IPS-NIHi7 (cell line): ENCODE data around the gene CSMD2.

Experiments used
- DNase-seq: peaks from one replicate; pipeline ENCODE4 v3.0.0; 2012; ENCODE audit warnings: mixed read lengths; ENCODE audit errors: extremely low spot score

Gene CSMD2

GRCh38 chr1:33716976-33717688 is 447.9 kb downstream of the CSMD2 start:
- no peak for DNase-seq

GRCh38 chr1:33715195-33715811 is 449.7 kb downstream of the CSMD2 start:
- DNase-seq = no peak

- no peak for DNase-seq
Observed at GRCh38 chr1:33714421-33714820, 450.6 kb downstream of the CSMD2 start.

DNA sequence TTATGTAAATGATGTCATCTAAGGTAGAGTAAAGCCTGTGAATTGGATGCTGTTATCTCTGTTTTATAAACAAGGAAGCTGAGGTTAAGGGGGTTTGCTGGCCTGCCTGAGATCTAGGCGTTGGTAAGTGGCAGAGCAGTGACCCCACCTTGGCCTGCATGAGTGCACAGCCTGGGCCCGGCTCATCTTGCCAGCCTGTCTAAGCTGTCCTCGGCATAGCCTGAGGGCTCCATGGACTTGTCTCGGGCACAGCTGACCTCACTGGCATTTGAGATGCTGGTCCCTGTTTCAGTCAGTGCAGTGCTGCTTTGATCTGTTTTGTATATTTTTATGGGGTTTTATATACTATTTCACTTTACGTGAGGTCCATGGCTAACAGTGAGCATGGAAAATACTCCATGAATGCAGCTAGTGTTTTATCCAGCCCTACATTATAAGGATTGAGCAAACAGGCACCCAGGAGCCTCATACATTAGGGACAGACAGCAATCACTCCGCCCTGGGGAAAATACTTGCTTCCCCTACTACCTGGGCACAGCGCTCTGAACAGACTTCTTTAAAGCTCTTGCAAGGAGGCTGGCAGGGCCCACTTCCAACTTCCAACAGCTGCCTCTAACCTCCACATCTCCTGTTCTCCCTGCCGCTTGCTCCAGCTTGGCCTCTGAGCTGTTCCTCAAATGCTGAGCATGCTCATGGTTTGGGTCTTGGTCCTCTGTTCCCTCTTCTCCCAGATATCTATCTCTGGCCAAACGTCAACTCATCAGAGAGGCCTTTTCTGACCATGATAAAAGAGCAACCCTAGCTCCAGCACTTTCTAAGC is 451.8 kb downstream of the CSMD2 start:
- no peak for DNase-seq

GRCh38 chr1:33712186-33712585 is 452.8 kb downstream of the CSMD2 start:
- peak; percentile 44 for DNase-seq

DNA sequence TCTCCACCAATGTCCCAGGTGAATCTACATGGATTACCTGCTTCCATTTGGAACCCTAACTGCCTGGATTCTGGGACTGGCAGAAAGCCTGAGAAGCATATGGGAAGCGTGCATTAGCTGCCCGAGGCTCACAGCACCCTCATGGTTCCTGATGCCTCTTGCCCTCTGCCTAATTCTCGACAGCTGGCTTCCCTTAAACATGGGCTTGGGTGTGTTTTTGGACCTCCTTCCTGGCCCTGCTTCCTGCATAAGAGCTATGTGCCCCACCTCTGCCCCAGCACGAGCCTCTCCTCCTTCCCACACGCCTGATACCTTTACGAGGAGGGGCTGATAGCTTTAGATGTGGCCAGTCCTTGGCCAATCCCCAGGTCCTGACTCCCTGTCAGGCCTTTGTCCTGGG is 453.5 kb downstream of the CSMD2 start:
- no peak for DNase-seq

- no peak for DNase-seq
Observed at GRCh38 chr1:33710967-33711366, 454.1 kb downstream of the CSMD2 start.

GRCh38 chr1:33709783-33710718 is 455.0 kb downstream of the CSMD2 start:
- no peak for DNase-seq

DNA sequence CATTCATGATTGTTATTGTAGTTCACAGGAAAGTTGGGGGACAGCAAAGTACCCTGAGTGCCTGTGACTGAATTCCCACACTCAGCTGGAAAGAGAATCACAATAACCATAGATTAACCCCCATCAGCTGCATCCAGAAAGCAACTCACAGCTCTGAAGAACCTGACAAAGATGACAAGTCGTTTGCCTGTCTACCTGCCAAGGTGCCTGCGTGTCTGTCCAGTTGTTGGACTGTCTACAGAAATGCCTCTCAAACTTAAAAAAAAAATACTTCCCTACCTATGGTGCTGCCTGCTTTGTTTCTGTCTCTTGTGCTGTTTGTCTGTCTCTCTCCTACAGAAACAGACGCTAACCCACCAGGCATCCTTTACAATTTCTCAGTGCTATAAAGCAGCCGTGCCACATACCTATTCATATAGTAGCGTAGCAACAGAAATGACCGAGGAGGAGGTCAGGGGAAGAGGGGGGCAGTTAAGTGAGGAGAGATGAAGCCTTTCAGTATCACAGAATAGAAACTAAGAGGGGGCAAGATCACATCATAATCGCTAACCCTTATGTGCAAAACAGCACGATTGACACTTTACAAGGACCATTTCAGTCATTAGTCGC is 455.8 kb downstream of the CSMD2 start:
- DNase-seq = no peak

GRCh38 chr1:33706634-33707255 is 458.3 kb downstream of the CSMD2 start:
- DNase-seq = no peak

DNA sequence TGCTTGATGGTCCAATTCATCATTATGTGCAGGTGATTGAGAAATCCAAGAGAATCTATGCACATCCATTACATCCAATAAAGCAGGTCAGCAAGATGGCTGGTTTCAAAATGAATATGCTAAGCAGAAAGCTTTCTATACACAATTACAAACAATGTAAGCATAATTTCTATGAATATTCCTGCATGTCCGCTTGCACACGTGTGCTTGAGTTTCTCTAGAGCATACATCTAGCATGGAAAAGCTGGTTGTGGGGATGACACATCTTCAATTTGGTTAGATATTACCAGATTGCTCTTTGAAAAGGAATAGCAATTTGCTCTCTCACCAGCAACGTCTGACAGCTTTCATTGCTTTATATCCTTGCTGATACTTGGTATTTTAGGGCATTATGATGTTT is 461.6 kb downstream of the CSMD2 start:
- DNase-seq = no peak

DNA sequence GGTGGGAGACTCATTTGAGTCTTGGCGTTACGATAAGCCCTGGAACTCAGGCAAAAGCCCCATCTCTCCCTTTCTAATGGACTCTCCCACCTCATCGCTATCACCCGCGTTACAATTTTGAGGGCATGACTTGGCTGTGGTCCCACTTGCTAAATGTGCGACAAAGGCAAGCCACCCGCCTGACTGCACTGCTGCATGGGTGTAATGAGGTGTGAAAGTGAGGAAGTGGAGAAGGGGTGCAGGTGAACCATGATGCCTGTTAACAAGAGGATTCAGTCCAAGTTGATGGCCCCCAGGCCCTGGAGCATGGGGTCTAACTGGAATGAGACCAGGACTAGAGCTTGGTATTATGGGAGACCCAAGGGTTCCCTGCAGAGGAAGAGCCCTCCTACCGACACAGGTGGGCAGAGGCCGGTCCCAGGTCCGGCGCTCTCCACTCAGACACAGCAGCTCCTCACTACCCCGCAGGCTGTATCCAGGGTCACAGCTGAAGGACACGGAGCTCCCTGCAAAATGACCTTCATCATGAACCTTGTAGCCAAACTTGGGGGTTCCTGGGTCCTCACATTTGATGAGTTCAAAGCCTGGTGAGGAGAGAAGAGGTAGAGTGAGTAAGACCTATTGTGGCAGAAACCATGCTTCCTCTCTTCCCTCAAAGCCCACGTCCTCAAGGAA is 466.5 kb downstream of the CSMD2 start:
- no peak for DNase-seq

DNA sequence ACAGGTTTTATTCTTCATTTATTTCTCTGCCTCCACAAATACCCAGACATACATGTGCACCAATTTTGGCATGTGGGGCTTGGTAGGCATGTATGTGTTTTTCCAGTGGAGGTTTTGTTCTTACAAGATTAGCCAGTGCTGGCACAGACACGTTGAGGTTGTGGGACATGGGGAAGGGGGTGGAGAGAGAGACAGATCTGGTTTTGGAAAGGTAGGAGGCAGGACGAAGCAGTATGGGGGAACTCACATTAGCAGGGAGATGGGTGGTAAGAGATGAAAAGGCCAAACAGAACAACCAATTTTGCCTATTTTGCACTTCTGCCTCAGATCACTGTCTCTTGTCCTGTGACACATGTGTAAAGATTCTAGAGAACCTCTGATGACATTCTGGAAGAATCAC is 467.2 kb downstream of the CSMD2 start:
- no peak for DNase-seq

DNA sequence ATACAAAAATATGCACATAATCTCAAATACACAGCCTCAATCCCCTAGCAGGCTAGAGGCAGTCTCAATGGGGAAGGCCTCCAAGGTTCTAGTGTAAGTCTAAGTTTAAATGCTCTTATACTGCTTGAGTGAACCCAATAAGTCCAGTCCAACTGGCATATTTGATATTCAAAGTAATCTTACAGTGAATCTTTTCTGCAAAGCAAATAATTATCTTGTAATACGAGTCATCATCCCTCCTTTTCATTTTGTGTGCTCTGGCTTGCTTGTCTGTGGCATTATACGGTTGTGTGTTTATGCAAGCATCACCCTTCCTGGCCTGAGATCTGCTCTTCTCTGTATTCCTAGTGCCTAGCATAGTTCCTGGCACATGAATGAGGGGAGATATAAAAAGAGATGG is 468.1 kb downstream of the CSMD2 start:
- no peak for DNase-seq

GRCh38 chr1:33696311-33696710 is 468.7 kb downstream of the CSMD2 start:
- no peak for DNase-seq

DNA sequence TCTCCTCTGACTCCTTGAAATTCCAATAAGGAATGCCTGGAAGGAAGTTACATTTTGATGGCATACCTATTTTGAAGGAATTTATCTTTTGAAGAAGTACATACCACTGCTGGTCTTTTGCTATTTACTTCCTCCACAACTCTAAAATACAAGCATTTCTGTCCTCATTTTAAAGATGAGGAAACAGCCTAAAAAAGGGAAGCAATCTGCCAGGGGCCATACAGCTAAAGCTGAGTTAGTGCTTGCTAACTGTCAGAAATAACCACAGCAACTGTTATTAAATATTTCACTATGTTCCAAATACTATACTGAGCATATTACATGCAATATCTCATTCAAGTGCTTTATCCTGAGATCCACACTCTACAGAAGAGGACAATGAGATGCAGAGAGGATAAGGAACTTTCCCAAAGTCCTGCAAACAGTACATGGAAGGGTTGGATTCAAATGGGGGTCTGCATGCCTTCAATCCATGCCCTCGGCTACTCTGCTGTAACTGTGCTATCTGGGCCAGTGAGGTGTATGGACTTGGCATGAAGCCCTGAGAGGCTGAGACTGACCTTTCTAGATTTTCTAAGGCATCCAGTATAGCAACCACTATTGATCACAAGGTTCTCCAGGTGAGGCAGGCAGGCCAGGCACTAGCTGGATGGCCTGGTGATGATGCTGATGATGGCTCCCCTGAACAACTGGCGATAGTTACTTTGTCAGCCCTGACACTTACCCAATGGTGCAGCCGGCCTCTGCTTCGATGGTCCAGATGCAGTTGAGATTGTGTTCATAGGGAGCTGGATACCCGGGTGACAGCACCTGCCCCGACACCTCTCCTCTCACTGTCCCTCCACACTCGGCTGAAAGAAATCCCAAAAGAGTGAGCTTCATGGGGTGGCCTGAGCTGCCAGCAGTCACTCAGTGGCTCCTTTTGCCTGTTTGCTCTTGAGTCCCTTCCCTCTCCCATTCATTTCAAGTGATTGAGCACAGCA is 472.5 kb downstream of the CSMD2 start:
- DNase-seq = no peak

DNA sequence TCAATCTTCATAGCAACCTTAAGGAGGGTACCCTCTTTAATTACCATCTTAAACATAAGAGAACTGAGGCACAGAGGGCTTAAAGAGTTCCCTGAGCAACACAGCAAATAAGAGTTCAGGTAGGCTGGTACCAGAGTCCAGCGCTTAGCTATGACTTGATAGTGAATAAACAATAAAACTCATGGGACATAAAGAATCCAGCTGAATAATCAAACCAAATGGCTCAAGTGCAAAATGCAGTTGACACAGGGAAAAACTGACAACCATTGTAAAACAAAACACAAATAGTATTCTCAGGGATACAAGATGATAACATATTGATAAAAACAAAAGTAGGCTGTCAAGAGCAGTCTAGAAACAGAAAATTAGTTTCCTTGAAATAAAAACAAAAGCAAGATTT is 478.0 kb downstream of the CSMD2 start:
- no peak for DNase-seq

DNA sequence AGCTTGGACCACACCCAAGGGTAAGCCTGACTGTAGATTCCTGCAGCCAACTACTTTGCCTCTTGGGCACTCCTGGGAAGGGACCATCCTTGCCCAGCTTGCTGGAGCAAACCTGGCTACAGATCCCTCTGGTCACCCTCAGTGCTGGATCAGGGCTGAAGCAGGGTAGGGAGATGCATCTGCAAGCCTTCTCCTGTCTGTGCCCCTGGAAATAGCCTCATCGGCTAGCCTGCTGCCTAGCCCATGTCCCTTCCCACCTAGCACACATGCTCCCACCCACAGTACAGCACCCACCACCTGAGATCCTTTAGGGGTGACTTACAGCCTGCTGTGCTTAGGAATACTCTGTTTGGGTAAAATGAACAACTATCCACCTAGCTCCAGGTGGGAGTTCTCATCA is 478.5 kb downstream of the CSMD2 start:
- no peak for DNase-seq

DNA sequence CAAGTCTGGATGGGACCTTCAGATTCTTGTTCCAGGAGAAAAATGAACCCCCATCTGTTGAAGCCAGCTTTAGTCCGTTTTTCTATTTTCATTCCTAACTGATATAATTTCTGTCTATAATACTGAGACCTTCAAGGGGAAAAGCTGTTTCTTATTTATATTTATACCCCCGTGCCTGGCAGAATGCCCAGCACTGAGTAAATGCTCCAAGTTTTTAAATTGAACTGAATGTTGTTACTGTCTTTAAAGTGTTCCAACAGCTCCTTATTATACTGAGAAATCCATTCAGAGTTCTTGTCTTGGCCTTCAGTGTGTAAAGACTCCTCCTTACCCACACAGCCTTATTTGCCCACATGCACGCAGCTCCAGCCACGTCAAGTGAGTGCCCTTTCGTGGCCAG is 479.8 kb downstream of the CSMD2 start:
- DNase-seq = no peak
